Stimulated activated CD4-positive, alpha-beta T cell treated with anti-CD3 and anti-CD28 coated beads, Interleukin-12 subunit alpha, Interleukin-12 subunit beta, amount 100 ng/mL, for 48 hours (primary cell): ENCODE data around the gene DQX1.
A peak's percentile ranks its signal among the peaks of the same experiment; 100 is the strongest.
"Not testable (repeated sequence)": the region's sequence is repeated elsewhere in the genome, so short reads cannot be mapped to it uniquely, and the experiment has no call there.

Experiments
- DNase-seq, 3 donors: peaks; one replicate each; pipeline ENCODE4 v3.0.0-alpha.2; 2020; ENCODE audit warnings: low read depth in 2 of 3, low spot score in 1 of 3

DQX1 gene, protein sequence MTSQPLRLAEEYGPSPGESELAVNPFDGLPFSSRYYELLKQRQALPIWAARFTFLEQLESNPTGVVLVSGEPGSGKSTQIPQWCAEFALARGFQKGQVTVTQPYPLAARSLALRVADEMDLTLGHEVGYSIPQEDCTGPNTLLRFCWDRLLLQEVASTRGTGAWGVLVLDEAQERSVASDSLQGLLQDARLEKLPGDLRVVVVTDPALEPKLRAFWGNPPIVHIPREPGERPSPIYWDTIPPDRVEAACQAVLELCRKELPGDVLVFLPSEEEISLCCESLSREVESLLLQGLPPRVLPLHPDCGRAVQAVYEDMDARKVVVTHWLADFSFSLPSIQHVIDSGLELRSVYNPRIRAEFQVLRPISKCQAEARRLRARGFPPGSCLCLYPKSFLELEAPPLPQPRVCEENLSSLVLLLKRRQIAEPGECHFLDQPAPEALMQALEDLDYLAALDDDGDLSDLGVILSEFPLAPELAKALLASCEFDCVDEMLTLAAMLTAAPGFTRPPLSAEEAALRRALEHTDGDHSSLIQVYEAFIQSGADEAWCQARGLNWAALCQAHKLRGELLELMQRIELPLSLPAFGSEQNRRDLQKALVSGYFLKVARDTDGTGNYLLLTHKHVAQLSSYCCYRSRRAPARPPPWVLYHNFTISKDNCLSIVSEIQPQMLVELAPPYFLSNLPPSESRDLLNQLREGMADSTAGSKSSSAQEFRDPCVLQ

DNA sequence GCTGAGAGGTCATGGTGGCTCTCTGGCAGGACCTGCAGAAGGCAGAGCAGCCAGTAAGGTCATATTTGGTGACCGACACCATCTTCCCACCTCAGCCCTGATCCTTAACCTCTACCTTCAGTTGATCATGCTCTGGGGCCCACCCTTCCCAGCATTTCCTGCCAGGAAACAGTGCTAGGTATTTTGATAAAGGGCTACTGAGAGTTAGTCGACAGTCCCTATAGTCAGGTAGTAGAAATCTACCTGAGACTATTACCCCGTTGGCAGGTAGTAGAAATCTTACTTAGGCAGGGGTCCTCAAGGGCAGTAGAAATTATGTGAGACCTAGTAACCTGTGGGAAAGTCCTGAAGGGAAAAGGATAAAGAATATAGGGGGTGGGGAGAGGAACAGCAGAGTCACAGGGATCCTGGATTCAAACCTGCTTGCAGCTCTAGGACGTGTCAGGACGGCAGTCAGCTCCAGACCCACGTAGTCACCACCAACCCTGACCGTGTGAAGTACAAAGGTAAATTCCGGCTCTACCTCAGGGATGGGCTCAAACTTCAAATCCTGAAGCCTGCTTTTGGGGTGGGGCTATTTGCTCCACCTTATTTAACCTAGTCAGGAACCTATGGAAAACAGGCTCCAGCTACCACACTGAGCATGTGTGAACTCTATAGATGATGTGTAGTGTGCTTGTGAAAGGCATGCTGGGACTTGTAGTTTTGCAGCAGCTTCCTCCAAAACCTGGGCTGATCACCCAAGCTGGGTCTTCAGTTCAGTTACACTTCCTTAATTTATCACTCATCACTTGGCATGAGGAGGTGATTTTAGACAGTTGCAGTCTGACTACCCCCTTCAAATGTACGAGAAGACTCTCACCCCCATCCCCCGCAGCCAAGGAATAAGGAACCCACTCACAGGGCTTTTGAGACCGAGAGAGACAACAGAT lies at the start of gene DQX1:
Gene DQX1, minus strand, starts transcription at position 515 of the 932 bp plus-strand sequence. Its CDS starts 502 bp downstream, at position 13.
- DNase-seq, result no peak

DNA sequence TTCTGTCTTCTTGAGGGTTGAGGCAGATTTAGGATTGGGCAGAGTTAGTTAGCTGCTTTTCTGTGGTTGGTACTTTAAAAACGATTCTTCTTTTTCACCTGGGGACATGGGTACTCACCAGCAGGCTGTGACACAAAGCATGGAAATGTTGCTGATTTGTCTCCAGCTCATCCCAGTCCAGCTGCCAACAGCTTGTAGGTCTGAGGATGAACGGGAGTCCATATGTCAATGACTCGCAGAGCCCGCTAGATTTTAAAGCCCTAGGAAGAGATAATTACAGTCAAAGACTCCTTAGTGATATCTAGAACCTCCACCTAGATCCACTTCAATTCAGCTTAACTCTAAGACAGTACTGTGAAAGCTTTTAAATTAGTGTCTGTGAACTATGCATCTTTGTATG lies 49.3 kb upstream of the DQX1 start:
- DNase-seq, result no peak

DNA sequence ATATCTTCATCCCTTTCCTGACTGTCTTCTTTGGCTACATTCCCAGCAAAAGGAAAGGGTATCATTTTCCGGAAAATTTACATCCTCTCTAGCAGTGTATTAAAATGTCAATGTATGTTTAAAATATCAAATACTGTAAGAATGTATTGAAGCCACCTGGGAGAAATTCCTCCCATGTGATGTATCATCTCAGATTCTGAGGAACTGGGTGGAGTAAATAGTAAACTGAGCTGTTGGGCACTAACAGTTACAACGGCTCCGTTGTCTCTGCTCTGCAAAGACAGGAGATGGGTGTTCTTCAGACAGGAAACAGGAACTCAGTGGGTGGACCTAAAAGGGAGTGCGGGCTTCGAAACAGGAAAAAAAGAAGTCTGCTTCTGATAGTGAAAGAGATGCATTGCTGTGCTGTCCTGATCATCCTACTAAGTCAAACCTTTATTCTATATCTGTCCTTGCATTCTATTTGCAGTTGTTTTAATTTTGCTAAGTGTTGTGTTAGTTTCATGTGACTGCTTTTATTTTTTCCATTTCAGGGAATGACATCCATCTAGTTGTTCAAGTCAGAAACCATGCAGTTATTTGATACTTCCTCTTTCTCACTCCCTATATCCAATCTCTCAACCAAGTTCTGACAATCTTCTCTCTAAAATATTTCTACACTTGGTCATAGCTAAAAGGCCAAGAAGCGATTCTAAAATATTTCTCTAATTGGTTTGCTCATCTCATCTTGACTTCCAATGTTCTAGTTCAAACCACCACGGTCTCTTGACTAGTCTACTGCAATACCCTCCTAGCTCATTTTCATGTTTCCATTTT lies 47.9 kb upstream of the DQX1 start:
- peak in 1 of 3 donors; percentile 33 for DNase-seq

DNA sequence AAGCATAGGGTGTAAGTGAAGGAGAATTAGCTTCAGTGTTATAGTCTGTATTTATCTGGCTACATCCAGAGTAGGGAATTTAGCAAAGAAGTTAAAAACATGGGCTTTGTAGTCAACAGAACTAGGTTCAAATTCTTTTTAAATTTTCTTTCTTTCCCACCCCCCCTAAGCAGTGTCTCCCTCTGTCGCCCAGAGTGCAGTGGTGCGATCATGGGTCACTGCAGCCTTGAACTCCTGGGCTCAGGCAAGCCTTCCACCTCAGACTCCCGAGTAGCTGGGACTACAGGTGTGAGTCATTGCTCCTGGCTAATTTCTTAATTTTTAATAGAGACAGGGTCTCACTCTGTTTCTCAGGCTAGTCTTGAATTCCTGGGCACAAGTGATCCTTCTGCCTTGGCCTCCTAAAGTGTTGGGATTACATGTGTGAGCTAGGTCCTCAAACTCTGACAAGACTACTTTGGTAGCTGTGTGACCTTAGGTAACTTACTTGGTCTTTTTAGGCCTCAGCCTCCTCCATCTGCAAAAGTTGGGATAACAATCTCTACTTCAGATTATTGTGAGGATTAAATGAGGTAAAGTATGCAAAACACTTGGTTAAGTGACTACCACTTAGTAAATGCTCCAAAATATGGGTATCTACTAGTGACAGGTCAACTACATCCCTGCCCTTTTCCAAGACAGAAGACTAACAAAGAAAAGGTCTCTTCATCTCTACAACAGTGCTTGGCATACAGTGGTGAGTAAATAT lies 46.3 kb upstream of the DQX1 start:
- DNase-seq, result no peak

DNA sequence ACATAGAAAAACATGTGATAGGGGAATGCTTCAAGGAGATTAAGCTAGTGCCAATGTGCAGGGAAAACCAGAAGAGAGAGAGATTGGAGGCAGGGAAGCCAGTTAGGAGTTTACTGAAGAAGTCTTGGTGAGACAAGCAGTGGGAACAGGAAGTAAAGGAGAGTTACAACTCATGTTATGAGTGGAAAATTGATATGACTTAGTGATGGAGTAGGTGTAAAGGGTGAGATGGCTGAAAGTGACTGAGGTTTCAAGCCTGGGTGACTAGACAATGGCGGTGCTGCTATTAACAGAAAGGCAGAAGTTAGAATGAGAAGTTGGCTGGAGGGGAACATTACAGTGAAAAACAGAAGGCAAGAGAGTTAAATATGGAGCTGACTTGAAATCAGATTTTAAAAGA lies 45.0 kb upstream of the DQX1 start:
- no peak for DNase-seq

DNA sequence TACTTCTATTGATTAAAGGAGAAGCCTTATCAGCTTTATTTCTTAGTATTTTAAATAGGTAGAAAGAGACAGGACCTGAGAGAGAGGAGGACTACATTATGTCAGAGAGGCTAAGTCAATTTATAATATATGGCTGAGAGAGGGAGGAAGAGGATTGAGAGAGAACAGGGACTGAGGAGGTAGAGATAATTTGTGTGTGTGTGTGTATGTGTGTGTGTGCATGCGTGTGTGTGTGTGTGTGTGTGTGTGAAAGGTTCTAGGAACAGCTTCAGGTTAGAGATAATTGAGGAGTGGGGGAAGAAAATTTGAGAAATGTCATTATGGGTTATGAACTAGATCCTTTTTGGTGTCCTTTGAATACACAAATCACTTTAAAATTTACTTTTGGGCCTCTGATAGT lies 43.7 kb upstream of the DQX1 start:
- no peak for DNase-seq

DNA sequence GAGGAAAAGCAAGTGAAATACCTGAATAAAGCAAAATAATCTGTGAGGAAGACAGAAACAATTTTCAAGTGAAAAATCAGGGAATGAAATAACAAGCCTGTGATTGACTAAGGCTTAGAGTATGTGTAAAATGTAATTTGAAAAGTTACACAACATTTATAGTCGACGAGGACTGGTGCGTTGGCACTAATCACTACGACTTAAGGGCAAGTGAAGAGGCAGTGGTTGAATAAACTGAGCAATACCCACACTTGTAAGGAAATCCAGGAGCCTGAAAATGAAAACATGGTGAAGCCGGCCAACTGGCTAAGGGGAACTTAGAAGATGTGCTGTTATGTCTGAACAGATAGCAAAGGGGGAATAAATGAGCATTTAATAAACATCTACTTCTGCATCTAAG lies 41.9 kb upstream of the DQX1 start:
- no peak for DNase-seq

DNA sequence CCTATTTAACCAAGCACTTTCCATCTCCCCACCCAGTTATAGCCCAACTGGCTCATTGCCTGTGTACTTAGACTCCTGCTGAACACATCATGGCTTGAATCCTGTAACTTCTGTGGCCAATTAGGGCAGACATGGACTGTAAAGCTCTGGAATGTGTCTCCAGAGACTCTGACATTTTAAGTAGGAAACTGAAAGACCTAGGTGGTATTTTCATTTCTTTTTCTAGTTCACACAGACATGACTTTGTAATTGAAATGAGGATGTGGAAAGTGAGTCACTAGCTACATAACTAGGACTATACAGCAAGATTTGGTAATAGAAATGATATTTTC lies 40.7 kb upstream of the DQX1 start:
- DNase-seq, result no peak

DNA sequence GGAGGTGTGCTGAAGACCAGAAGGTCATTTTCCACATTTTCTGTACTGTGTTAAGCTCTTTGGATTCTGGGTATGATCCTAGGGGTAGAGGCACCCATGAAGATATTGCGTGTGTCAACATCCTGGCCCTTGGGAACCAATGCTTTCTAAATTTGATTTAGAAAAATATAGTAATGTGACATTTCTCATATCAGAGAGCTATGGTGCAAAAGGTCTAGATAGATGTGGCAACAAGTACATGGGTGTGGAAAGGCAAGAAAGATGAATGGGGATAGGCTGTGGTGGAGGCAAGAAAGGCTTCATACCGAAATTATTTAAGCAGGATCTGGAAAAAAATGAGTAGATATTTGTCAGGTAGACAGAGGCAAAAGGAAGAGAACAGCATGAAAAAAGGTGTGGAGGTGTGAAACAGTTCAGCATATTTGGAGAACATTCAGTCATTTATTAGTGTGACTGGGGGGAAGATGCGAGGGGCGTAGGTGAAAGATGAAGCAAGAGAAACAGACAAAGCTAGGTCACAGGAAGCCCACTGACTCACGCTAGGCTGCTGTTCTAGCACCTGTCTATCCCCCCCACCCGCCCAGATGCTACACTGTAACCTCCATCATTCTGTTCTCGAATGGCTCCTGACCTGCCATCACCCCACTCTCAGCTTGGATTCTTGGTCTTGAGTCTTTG lies 40.2 kb upstream of the DQX1 start:
- DNase-seq, result no peak

DNA sequence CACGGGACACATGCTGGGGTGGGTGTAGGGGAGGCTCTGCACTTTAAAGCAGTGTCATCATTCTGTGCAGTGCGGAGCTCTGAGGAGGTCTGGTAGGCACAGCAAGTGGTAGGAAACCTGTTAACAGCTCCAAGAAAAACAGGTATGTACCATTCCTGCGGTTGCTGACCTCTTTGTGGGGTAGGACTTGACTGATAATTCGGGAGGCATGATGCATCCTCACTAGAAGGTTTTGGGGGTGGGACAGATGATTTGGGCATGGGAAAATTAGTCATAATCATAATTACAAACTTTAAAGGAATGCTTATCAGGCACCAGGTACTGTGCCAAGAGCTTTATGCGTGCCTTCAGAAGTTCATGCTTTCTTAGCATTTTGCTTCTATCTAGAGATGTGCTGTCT lies 38.2 kb upstream of the DQX1 start:
- DNase-seq, result no peak

DNA sequence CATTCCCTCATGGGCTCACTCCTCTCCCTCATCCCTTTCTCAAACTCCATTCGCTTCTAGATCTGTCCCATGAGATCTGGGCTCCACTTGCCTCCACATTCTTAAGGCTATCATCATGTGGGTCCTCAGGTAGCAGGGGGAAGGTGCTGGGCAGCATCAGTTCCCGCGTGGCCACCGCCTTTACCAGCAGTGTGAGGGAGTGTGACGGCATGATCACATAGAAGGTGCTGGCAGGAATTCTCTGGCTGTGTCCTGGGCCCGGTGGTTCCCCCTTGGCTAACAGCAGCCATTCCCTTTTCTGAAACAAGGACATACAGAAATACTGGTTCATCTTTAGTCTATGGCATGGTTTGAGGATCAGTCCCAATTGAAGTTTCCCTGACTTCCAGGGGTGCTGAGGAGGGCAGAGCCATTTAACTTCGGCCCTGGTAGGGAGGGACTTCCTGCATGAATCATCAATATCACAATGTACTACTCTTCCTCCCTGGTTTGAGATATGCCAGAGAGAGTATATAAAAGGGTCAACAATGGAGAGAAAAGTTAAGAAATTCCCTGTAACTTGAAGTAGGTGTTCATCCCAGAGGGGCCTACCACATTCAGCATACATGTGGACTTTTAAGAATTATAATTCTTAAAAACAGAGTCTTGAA lies 36.2 kb upstream of the DQX1 start:
- DNase-seq, result no peak

DNA sequence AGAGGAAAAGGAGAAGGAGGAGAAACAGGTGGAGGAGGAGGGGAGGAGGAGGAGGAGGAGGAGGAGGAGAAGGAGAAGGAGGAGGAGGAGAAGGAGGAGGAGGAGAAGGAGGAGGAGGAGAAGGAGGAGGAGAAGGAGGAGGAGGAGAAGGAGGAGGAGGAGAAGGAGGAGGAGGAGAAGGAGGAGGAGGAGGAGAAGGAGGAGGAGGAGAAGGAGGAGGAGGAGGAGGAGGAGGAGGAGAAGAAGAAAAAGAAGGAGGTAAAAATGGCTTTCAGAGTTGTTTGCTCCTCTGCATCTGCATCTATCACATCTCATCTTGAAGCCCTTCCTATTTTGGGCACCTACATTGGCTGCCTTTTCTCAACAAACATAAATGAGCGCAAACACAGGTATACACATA lies 35.0 kb upstream of the DQX1 start:
- not testable (repeated sequence) for DNase-seq

DNA sequence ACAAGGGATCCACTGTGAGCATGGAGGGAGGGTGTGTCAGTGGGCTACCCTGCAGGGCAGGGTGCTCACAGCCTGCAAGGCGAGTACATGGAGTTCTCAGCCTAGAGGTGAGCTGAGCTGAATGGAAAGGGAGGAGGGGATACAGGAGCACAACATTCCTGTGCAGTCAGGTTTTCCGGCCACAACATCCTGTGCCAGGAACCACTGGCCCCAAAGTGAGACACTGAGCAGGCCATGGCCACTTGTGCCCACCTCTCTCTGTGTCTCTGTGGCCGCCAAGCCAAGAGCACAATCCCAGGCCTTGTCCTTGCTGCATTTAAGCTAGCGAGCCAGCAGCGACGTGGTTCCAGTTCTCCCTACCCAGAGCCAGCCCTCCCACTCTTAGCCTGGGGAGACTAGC lies 34.6 kb upstream of the DQX1 start:
- no peak for DNase-seq

DNA sequence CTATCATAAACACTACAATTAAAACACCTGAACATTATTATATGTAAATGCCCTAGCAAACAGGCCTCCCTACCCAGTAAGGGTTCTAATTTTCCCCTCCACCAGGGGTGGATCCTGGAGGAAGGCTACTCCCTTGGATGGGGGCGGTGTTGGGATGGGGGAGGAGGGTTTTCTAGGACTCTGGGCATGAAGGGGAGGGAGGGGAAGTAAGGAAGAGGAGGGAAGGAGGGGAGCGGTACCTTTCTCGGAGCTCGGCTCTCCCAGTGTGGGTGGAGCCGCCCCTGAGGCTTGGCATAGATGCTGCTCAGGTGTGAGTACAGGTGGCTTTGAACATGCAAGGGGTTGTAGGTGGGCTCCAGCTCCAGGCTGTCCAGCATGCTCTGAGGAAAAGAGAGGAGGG lies 33.9 kb upstream of the DQX1 start:
- DNase-seq, result no peak

DNA sequence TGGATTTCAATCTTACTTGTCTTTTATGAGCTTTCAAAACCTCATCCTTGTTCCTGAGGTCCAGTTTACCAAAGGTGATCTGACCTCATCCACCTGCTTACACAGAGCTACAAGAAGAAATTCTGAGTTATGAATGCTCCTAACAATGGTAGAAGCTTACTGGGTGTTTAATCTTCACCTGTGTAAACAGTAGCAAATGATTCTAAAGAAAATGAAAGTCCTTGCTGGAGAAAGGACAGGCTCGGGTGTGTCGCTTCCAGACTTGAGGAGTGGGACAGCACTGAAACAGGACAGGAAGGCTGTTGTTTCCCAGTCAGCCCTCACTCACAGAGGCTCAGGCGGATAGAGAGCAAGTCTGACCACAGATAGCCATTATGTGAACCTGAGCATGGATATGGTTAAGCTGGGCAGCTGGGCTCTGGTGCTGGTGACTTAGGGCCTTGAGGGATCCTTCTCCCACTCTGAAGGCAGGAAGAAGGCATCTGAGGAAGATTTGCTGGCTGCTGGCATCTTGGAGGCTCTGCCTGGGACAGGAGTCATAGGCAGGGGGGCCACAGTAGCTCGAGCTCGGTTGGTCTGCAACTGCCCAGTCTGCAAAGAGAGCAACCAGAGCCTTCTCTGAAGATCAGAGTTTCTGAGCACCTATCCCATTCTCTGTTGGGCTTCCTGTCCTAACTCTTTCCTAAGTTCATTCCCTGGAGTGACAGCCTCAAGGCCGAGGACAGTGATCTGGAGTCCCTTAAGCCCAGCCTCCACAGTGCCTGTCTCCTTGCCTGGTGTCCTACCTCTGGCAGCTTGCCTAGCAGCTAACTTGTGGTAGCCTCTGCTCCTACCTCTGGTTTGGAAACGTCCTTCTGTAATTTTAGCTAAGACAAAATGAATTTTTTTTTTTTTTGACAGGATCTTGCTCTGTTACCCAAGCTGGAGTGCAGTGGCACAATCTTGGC lies 32.5 kb upstream of the DQX1 start:
- DNase-seq, result no peak

DNA sequence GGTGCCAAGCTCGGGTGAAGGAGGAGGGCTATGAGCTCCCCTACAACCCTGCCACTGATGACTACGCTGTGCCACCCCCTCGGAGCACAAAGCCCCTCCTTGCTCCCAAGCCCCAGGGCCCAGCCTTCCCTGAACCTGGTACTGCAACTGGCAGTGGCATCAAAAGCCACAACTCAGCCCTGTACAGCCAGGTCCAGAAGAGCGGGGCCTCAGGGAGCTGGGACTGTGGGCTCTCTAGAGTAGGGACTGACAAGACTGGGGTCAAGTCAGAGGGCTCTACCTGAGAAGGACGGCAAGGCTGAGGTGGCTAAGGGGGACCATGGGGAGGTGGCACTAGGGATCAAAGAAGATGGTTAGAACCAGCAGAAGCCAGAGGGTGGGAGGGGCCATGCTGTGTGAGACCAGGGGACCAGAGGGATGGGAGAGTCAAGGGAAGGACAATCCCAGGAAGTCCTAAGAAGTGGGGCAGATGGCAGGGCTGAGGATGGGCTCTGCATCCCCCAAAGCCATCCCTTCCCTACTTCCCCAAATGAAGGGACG lies 30.9 kb upstream of the DQX1 start:
- DNase-seq, result no peak

DNA sequence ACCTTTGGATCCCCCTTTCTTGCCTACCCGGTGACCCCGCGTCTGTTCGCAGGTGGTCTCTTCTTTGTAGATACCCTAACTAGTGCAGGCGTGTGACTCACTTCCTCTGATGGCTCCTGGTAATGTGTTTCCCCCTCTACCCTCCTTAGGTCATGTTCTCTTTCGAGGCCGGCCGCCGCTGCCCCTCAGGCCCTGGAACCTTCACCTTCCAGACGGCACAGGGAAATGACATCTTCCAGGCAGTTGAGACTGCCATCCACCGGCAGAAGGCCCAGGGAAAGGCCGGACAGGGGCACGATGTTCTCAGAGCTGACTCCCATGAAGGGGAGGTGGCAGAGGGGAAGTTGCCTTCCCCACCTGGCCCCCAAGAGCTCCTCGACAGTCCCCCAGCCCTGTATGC lies 30.1 kb upstream of the DQX1 start:
- no peak for DNase-seq

DNA sequence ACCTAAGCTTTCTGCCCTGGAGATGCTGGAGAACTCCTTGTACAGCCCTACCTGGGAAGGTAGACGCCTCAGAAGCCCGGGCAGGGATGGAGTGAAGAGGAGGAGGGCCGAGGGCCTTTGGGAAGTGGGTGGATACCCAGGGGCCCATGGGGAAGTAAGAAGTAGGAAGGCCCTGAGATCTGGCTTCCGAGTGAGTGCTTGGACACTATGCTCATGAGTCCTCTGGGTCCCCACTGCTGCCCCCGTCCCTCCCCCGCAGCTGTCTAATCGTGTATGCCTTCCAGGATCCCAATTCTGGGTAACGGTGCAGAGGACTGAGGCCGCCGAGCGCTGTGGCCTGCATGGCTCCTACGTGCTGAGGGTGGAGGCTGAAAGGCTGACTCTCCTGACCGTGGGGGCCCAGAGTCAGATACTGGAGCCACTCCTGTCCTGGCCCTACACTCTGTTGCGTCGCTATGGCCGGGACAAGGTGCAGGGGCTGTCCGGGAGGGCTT lies 29.6 kb upstream of the DQX1 start:
- no peak for DNase-seq
